K562 (cell line): ENCODE data around the gene SQOR. TPM values are rescaled to one million over a fixed set of nuclear protein-coding genes. Genes with fewer than 3 reads are reported as not detected.

Experiments
- ATAC-seq: fragments of 200-7000 bp; cut with Tn5 transposase; 3 replicates; pipeline ENCODE4 v1.9.1; 2020; ENCODE audit warnings: moderate library complexity
- BruUV-seq: library from RNA; stranded (reverse); fragments of 400-500 nt; replicated peaks from 2 replicates; lab custom pipeline; 2021; lab: Mats Ljungman, UMichigan
- CTCF ChIA-PET: fragments of 300-600 bp; formaldehyde crosslinking; extraction: SDS; loops from one replicate; lab custom pipeline; 2021; ENCODE audit warnings: low intra/inter-chr PET ratio; lab: Yijun Ruan, JAX
- POLR2A ChIA-PET: fragments of 300-600, 350-650 bp; sonication (Branson Sonifier 250); formaldehyde crosslinking; extraction: SDS; loops from one replicate; lab custom pipeline; 2021; ENCODE audit warnings: antibody characterized with exemption, inconsistent platforms; lab: Yijun Ruan, JAX
- DNase-seq, 4 experiments: peaks; one replicate each; pipeline versions ENCODE4 v3.0.0 to v3.0.0-alpha.2; 2011 to 2018; ENCODE audit warnings: low spot score in 3 of 4, mixed read lengths in 3 of 4; ENCODE audit errors: extremely low read depth in 1 of 4
- FAIRE-seq: peaks from 2 replicates; lab custom pipeline; 2011; peaks lifted over from hg19 to GRCh38; lab: Jason Lieb, UNC
- H2AFZ ChIP-seq: 2 replicates; pipeline ENCODE4 v1.6.0; 2011; ENCODE audit warnings: low read depth, low read length, control low read depth, inconsistent platforms
- H3K27ac ChIP-seq: fragments of 200-600 bp; 3 replicates; pipeline ENCODE4 v1.8.0; 2011; ENCODE audit warnings: low read depth, mild to moderate bottlenecking, control low read depth, inconsistent platforms, low read length, moderate library complexity, mixed read lengths; ENCODE audit errors: extremely low read depth
- H3K27me3 ChIP-seq, 2 experiments: fragments of 300-600 bp in 1 of 2; 2 replicates in 1 of 2; 3 replicates in 1 of 2; pipeline versions ENCODE4 v1.6.0 to v1.8.0; 2011; ENCODE audit warnings: inconsistent platforms in 2 of 2, low read length in 2 of 2, mild to moderate bottlenecking in 1 of 2, mixed read lengths in 1 of 2, moderate library complexity in 1 of 2; ENCODE audit not compliant: control insufficient read depth in 2 of 2, insufficient read depth in 2 of 2
- H3K36me3 ChIP-seq: fragments of 300-600 bp; 3 replicates; pipeline ENCODE4 v1.8.0; 2011; ENCODE audit warnings: mild to moderate bottlenecking, low read length, inconsistent platforms; ENCODE audit not compliant: control insufficient read depth, insufficient read depth
- H3K4me1 ChIP-seq, 2 experiments: fragments of 200-600 bp in 1 of 2; replicated peaks in 1 of 2; 2 replicates in 1 of 2; 3 replicates in 1 of 2; pipeline versions ENCODE4 v1.5.1 to v1.8.0; 2011; ENCODE audit warnings: inconsistent platforms in 2 of 2, low read length in 2 of 2, mild to moderate bottlenecking in 1 of 2, mixed read lengths in 1 of 2, moderate library complexity in 1 of 2; ENCODE audit not compliant: control insufficient read depth in 2 of 2, insufficient read depth in 2 of 2
- H3K4me2 ChIP-seq: 2 replicates; pipeline ENCODE4 v1.6.1; 2011; ENCODE audit warnings: low read length, control low read depth, inconsistent platforms, mixed read lengths; ENCODE audit not compliant: insufficient read depth
- H3K4me3 ChIP-seq: fragments of 200-600 bp; sonication (generic), shearing (Covaris generic); 2 replicates; pipeline ENCODE4 v1.5.1; 2016; ENCODE audit warnings: control low read depth, inconsistent platforms
- H3K79me2 ChIP-seq: fragments of 200-600 bp; 3 replicates; pipeline ENCODE4 v1.8.0; 2011; ENCODE audit warnings: low read length, inconsistent platforms; ENCODE audit not compliant: control insufficient read depth, insufficient read depth
- H3K9ac ChIP-seq, 2 experiments: 2 replicates each; pipeline versions ENCODE4 v1.6.0 to v1.6.1; 2011; ENCODE audit warnings: low read depth in 2 of 2, low read length in 2 of 2, control low read depth in 1 of 2, inconsistent platforms in 1 of 2, mild to moderate bottlenecking in 1 of 2, mixed read lengths in 1 of 2; ENCODE audit not compliant: insufficient read depth in 1 of 2
- H3K9me1 ChIP-seq: one replicate; pipeline ENCODE4 v1.6.0; 2011; ENCODE audit warnings: inconsistent platforms, mild to moderate bottlenecking, low read length, moderate library complexity; ENCODE audit not compliant: control insufficient read depth, insufficient read depth
- H3K9me3 ChIP-seq: replicated peaks from 2 replicates; pipeline ENCODE4 v1.5.1; 2011; ENCODE audit warnings: low read depth, low read length, inconsistent platforms; ENCODE audit not compliant: control insufficient read depth, insufficient read depth
- H4K20me1 ChIP-seq: replicated peaks from 2 replicates; pipeline ENCODE4 v1.6.1; 2011; ENCODE audit warnings: low read length, inconsistent platforms, mixed read lengths; ENCODE audit not compliant: control insufficient read depth, insufficient read depth
- CCAR2 ChIP-seq: fragments of 200-400 bp; formaldehyde crosslinking; IDR thresholded peaks from 2 replicates; pipeline ENCODE4 v1.6.1; 2017; ENCODE audit warnings: mild to moderate bottlenecking, low read depth, low read length
- PRMT5 ChIP-seq: sonication (generic); formaldehyde crosslinking; IDR thresholded peaks from 2 replicates; pipeline ENCODE4 v1.5.0; 2020; ENCODE audit warnings: missing genetic modification reagents
- PTBP1 ChIP-seq: fragments of 200-400 bp; formaldehyde crosslinking; IDR thresholded peaks from 2 replicates; pipeline ENCODE4 v1.6.1; 2017; ENCODE audit warnings: low read depth, low read length
- RBBP5 ChIP-seq: fragments of 200-600 bp; sonication (generic); IDR thresholded peaks from 2 replicates; pipeline ENCODE4 v1.6.1; 2012; ENCODE audit warnings: borderline replicate concordance, mild to moderate bottlenecking, low read length, control low read depth, inconsistent platforms; ENCODE audit not compliant: insufficient read depth, poor library complexity, severe bottlenecking
- RBM17 ChIP-seq: fragments of 200-400 bp; formaldehyde crosslinking; IDR thresholded peaks from 2 replicates; pipeline ENCODE4 v1.6.1; 2017; ENCODE audit warnings: low read depth, mild to moderate bottlenecking, low read length, borderline replicate concordance
- RFX7 ChIP-seq: fragments of 250-450 bp; sonication (Bioruptor Pico); IDR thresholded peaks from 2 replicates; pipeline ENCODE4 v1.5.1; 2021; ENCODE audit warnings: mild to moderate bottlenecking
- XRCC3 ChIP-seq: fragments of 450-650 bp; IDR thresholded peaks from 2 replicates; pipeline ENCODE4 v1.6.1; 2017; ENCODE audit warnings: mild to moderate bottlenecking, moderate library complexity
- ZEB2 ChIP-seq: fragments of 450-650 bp; IDR thresholded peaks from 2 replicates; pipeline ENCODE4 v1.6.1; 2016
- ZNF398 ChIP-seq: fragments of 250-450 bp; sonication (Bioruptor Pico); IDR thresholded peaks from 2 replicates; pipeline ENCODE4 v1.8.0; 2021; ENCODE audit warnings: moderate library complexity, mild to moderate bottlenecking, inconsistent platforms
- ZNF609 ChIP-seq: sonication (generic); formaldehyde crosslinking; IDR thresholded peaks from 2 replicates; pipeline ENCODE4 v1.8.1; 2023; ENCODE audit warnings: missing genetic modification reagents, mild to moderate bottlenecking, borderline replicate concordance
- WGBS: fragments of 100-300 bp; shearing (Covaris generic); methylation state at CpG from one replicate; pipeline ENCODE4 v1.1.6; 2016; ENCODE audit warnings: low coverage, mixed read lengths; ENCODE audit not compliant: insufficient coverage; ENCODE audit errors: missing lambda C conversion rate; 5-methylcytosine and 5-hydroxymethylcytosine counted together
- in situ Hi-C: fragments of 300-500 bp; cut with MboI; formaldehyde crosslinking; loops from 4 replicates; pipeline ENCODE4 v1.15.0; 2018; ENCODE audit warnings: inconsistent platforms, mixed read lengths
- intact Hi-C: fragments of 100-400 bp; cut with micrococcal nuclease; formaldehyde crosslinking; loops from 2 replicates; pipeline ENCODE4 v1.14.2; 2022
- polyA plus RNA-seq, 8 experiments: library from polyadenylated mRNA; depleted of rRNA in 4 of 8; stranded (reverse) in 5 of 8; unstranded in 3 of 8; fragments of >200 nt; fragmentation: Nextera tagmentation in 2 of 8; fragmentation: Illumina TruSeq in 1 of 8; extraction: Ambion mirVana in 2 of 8; extraction: Trizol in 1 of 8; gene quantifications; 2 replicates each; pipeline versions ENCODE4 v1.2.1 to v1.2.3, GENCODE V29; 2011 to 2014; ENCODE audit warnings: inconsistent platforms in 1 of 8, missing spikeins in 1 of 8
- total RNA-seq, 7 experiments: library from RNA; depleted of rRNA in 6 of 7; stranded (reverse); fragments of >200 nt in 6 of 7; fragmentation: Illumina TruSeq in 2 of 7; extraction: Trizol in 2 of 7; gene quantifications; 2 replicates each; pipeline versions ENCODE4 v1.2.1 to v1.2.3, GENCODE V29; 2011 to 2021; ENCODE audit warnings: low replicate concordance in 1 of 7

Gene SQOR
- total and polyA plus RNA-seq, 9 of the 15 experiments (the other 6 are each of a cell fraction or from before 2014, with no cell fraction given): 0.32 to 1.6 (median 1.1) TPM

- no peaks in the 10 kb centered on the region for H3K36me3 ChIP-seq
- no peak overlapping the region for H3K27ac ChIP-seq
- TF ChIP-seq ZEB2: no peak
- TF ChIP-seq RBBP5: no peak
- no peak for TF ChIP-seq ZNF398
- no peak for TF ChIP-seq RFX7 (CRISPR knock-in tag)
- no peak for TF ChIP-seq RBM17
- no peak for TF ChIP-seq PRMT5
- no peak for TF ChIP-seq PTBP1
- TF ChIP-seq XRCC3: no peak
- no peak for TF ChIP-seq ZNF609 (CRISPR knock-in tag)
- TF ChIP-seq CCAR2: no peak
- no peak for ATAC-seq
- H3K27me3 ChIP-seq: peaks cover under 1 to 14% of the 10 kb centered on the region in 2 experiments; a peak in 2 of 5 replicates
- ChIA-PET POLR2A (interaction anchor here (0.8 to 1.1 kb wide), 2 partner anchors 9 to 10 kb away, joined by 3 read pairs; no protein-coding TSS in a partner anchor), CTCF (no interaction called here)
- no peaks in the 10 kb centered on the region for H3K4me1 ChIP-seq
- no peaks in the 10 kb centered on the region for H3K79me2 ChIP-seq
- H3K4me2 ChIP-seq: no peak overlapping the region
- H3K9me3 ChIP-seq: no peaks in the 10 kb centered on the region
- no peak overlapping the region for H3K4me3 ChIP-seq
- H2AFZ ChIP-seq: no peak overlapping the region
- 0% methylated on average over 2 of the region's 3 CpGs for WGBS
- intact Hi-C loops: no loop called here
- no peak for DNase-seq
- no TSS peak for BruUV-seq
- H3K9ac ChIP-seq: no peak overlapping the region
- no peaks in the 10 kb centered on the region for H3K9me1 ChIP-seq
- in situ Hi-C loops: no loop called here
- H4K20me1 ChIP-seq: no peaks in the 10 kb centered on the region
- FAIRE-seq: no peak
Measured at GRCh38 chr15:45669422-45669821, 34.6 kb downstream of the SQOR start.
